DOHH2 (cell line): ENCODE results near the gene APH1B.

Experiments used
- EZH2phosphoT487 ChIP-seq: fragments of 200-600 bp; sonication (generic); IDR thresholded peaks from 2 replicates; pipeline ENCODE4 v1.6.1; 2017; ENCODE audit warnings: borderline replicate concordance, mild to moderate bottlenecking, antibody characterized with exemption, low read length, moderate library complexity, mixed read lengths
- TF ChIP-seq, protein P1 (sequence below): fragments of 200-600 bp; sonication (generic); IDR thresholded peaks from one replicate; pipeline ENCODE4 v1.5.1; 2014; ENCODE audit warnings: antibody characterized with exemption, mild to moderate bottlenecking, low read depth, low read length; ENCODE audit not compliant: poor library complexity, severe bottlenecking

DNA sequence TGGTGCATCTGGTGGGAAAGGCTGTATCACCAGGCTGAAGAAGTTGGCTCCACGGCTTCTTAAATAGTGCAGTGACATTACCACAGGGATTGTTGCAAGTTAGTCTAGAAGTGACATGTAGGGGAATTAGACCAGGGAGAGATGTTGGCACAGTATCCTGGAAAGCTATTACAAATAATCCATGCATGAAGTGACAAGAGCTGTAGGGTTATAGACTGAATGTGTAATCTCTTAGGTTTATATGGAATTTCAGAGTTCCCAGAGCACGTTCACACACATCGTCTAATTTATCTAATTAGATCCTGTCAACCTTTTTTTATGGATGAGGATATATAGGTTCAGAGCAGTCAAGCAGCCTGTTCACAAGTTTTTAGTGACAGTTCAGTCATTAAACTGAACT lies 37.3 kb upstream of the APH1B start:
- TF ChIP-seq, protein P1, sequence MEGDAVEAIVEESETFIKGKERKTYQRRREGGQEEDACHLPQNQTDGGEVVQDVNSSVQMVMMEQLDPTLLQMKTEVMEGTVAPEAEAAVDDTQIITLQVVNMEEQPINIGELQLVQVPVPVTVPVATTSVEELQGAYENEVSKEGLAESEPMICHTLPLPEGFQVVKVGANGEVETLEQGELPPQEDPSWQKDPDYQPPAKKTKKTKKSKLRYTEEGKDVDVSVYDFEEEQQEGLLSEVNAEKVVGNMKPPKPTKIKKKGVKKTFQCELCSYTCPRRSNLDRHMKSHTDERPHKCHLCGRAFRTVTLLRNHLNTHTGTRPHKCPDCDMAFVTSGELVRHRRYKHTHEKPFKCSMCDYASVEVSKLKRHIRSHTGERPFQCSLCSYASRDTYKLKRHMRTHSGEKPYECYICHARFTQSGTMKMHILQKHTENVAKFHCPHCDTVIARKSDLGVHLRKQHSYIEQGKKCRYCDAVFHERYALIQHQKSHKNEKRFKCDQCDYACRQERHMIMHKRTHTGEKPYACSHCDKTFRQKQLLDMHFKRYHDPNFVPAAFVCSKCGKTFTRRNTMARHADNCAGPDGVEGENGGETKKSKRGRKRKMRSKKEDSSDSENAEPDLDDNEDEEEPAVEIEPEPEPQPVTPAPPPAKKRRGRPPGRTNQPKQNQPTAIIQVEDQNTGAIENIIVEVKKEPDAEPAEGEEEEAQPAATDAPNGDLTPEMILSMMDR: no peak
- TF ChIP-seq EZH2phosphoT487: no peak
